ENCODE results near the gene DCD. TPM values are rescaled to one million over a fixed set of nuclear protein-coding genes. Genes with fewer than 3 reads are reported as not detected.

The DCD gene
- polyA plus RNA-seq, 1 donor (not counting 4 experiments of a cell fraction or from before 2014, with no cell fraction given) = not detected

DNA sequence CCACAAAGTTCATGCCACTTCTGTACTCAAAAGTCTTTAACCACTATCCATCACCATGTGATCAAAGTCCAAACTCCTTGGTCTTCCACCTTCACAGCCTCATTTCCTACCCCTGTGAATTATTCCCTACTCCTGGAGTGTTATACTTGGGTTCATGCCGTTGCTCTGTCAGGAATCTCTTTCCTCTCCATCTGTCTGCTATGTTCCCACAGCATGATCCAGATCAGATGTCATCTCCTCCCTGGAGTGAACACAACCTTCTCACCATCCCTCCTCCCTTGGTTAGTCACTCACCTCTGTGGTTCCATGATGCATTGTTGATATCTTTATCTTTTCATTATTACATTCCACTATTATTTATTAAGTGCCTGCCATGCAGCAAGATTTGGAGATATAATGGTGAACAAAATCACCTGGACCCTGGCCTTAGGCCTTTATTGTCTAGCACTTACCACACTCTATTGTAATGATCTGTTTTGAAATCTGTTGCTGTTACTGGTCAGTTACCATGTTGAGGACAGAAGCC lies 35.9 kb downstream of the DCD start:
- Histone ChIP-seq H3K36me3 (ENCODE audit: control insufficient read depth in 2 of 2, extremely low read depth in 1 of 2, insufficient read depth in 2 of 2, low read length in 2 of 2) (no peaks in the 10 kb centered on the region), H3K27ac (ENCODE audit: control insufficient read depth, insufficient read depth, low read length) (no peak overlapping the region), H3K79me2 (ENCODE audit: control insufficient read depth, insufficient read depth, low read length) (no peaks in the 10 kb centered on the region), H2AFZ (ENCODE audit: control insufficient read depth, low read length) (no peak overlapping the region), H4K20me1 (ENCODE audit: control insufficient read depth, extremely low read depth, insufficient read depth, low read length) (no peaks in the 10 kb centered on the region), H3K4me2 (ENCODE audit: control insufficient read depth, extremely low read depth, insufficient read depth, low read depth, low read length) (no peak overlapping the region), H3K9me1 (ENCODE audit: control insufficient read depth, extremely low read depth, insufficient read depth, low read length) (no peaks in the 10 kb centered on the region), H3K4me1 (ENCODE audit: control insufficient read depth, extremely low read depth, insufficient read depth, low read length) (no peaks in the 10 kb centered on the region), H3K9me3 (ENCODE audit: control insufficient read depth, low read depth, low read length) (no peaks in the 10 kb centered on the region), H3K4me3 (ENCODE audit: control insufficient read depth in 2 of 3, extremely low read depth in 1 of 3, insufficient read depth in 2 of 3, low read depth in 1 of 3, low read length in 3 of 3) (no peak overlapping the region), H3K9ac (ENCODE audit: control insufficient read depth, extremely low read depth, insufficient read depth, low read length) (no peak overlapping the region), H3K27me3 (ENCODE audit: control insufficient read depth, extremely low read depth, insufficient read depth, low read length) (peaks cover 15% of the 10 kb centered on the region)
- no peak for DNase-seq (ENCODE audit: low read depth, low spot score)
- no peak for FAIRE-seq
- TF ChIP-seq EZH2 (IDR thresholded peaks at IDR 0.05; ENCODE audit: low read length) = no peak
- TF ChIP-seq, protein P1, sequence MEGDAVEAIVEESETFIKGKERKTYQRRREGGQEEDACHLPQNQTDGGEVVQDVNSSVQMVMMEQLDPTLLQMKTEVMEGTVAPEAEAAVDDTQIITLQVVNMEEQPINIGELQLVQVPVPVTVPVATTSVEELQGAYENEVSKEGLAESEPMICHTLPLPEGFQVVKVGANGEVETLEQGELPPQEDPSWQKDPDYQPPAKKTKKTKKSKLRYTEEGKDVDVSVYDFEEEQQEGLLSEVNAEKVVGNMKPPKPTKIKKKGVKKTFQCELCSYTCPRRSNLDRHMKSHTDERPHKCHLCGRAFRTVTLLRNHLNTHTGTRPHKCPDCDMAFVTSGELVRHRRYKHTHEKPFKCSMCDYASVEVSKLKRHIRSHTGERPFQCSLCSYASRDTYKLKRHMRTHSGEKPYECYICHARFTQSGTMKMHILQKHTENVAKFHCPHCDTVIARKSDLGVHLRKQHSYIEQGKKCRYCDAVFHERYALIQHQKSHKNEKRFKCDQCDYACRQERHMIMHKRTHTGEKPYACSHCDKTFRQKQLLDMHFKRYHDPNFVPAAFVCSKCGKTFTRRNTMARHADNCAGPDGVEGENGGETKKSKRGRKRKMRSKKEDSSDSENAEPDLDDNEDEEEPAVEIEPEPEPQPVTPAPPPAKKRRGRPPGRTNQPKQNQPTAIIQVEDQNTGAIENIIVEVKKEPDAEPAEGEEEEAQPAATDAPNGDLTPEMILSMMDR (optimal IDR thresholded peaks at IDR 0.05 in 1 of 3, IDR thresholded peaks at IDR 0.05 in 1 of 3, conservative IDR thresholded peaks at IDR 0.05 in 1 of 3; ENCODE audit: extremely low read depth in 1 of 3, insufficient read depth in 2 of 3, low read length in 3 of 3) = no peak
- dilution Hi-C loops (cut with MboI; ENCODE audit: extremely low pct_ligation_motif_present, low sequenced_read_pairs) = no loop called here

GRCh38 chr12:54611715-54612149 lies 36.4 kb downstream of the DCD start:
- H3K4me2 ChIP-seq (ENCODE audit: control insufficient read depth, extremely low read depth, insufficient read depth, low read depth, low read length) = no peak overlapping the region
- no peaks in the 10 kb centered on the region for H3K9me3 ChIP-seq (ENCODE audit: control insufficient read depth, low read depth, low read length)
- H3K9ac ChIP-seq (ENCODE audit: control insufficient read depth, extremely low read depth, insufficient read depth, low read length) = no peak overlapping the region
- H3K79me2 ChIP-seq (ENCODE audit: control insufficient read depth, insufficient read depth, low read length) = no peaks in the 10 kb centered on the region
- no peaks in the 10 kb centered on the region for H3K4me1 ChIP-seq (ENCODE audit: control insufficient read depth, extremely low read depth, insufficient read depth, low read length)
- no peak overlapping the region for H3K27ac ChIP-seq (ENCODE audit: control insufficient read depth, insufficient read depth, low read length)
- H3K27me3 ChIP-seq (ENCODE audit: control insufficient read depth, extremely low read depth, insufficient read depth, low read length) = peaks cover 15% of the 10 kb centered on the region
- H4K20me1 ChIP-seq (ENCODE audit: control insufficient read depth, extremely low read depth, insufficient read depth, low read length) = no peaks in the 10 kb centered on the region
- H3K36me3 ChIP-seq (ENCODE audit: control insufficient read depth in 2 of 2, extremely low read depth in 1 of 2, insufficient read depth in 2 of 2, low read length in 2 of 2) = no peaks in the 10 kb centered on the region
- H2AFZ ChIP-seq (ENCODE audit: control insufficient read depth, low read length) = no peak overlapping the region
- dilution Hi-C loops (cut with MboI; ENCODE audit: extremely low pct_ligation_motif_present, low sequenced_read_pairs) = no loop called here
- DNase-seq (ENCODE audit: low read depth, low spot score) = no peak
- H3K4me3 ChIP-seq (ENCODE audit: control insufficient read depth in 2 of 3, extremely low read depth in 1 of 3, insufficient read depth in 2 of 3, low read depth in 1 of 3, low read length in 3 of 3) = no peak overlapping the region
- no peak for FAIRE-seq
- no peak for TF ChIP-seq EZH2 (IDR thresholded peaks at IDR 0.05; ENCODE audit: low read length)
- TF ChIP-seq, protein P1 (optimal IDR thresholded peaks at IDR 0.05 in 1 of 3, IDR thresholded peaks at IDR 0.05 in 1 of 3, conservative IDR thresholded peaks at IDR 0.05 in 1 of 3; ENCODE audit: extremely low read depth in 1 of 3, insufficient read depth in 2 of 3, low read length in 3 of 3) = no peak
- H3K9me1 ChIP-seq (ENCODE audit: control insufficient read depth, extremely low read depth, insufficient read depth, low read length) = no peaks in the 10 kb centered on the region

All from keratinocyte (primary cell).